Trophoblast cell (in vitro differentiated cells and primary cell): ENCODE data around the gene RAB40A.
"Not testable (repeated sequence)": the region's sequence is repeated elsewhere in the genome, so short reads cannot be mapped to it uniquely, and the experiment has no call there.

Experiments
- DNase-seq, 2 donors: peaks; one replicate each; pipeline ENCODE4 v3.0.0-alpha.2; 2016
- H2AFZ ChIP-seq: 2 replicates; pipeline ENCODE4 v1.6.1; 2013; ENCODE audit warnings: low read length, moderate library complexity, mild to moderate bottlenecking; ENCODE audit not compliant: insufficient read depth, poor library complexity
- H2AK5ac ChIP-seq: 2 replicates; pipeline ENCODE4 v1.6.1; 2013; ENCODE audit warnings: mild to moderate bottlenecking, low read length
- H2BK120ac ChIP-seq: 2 replicates; pipeline ENCODE4 v1.6.1; 2013; ENCODE audit warnings: low read length, mild to moderate bottlenecking, moderate library complexity; ENCODE audit not compliant: insufficient read depth, poor library complexity
- H2BK12ac ChIP-seq: 2 replicates; pipeline ENCODE4 v1.6.1; 2013; ENCODE audit warnings: mild to moderate bottlenecking, low read length, moderate library complexity
- H2BK5ac ChIP-seq: 2 replicates; pipeline ENCODE4 v1.6.1; 2013; ENCODE audit warnings: low read length, low read depth, moderate library complexity, mild to moderate bottlenecking; ENCODE audit not compliant: poor library complexity
- H3K14ac ChIP-seq: 2 replicates; pipeline ENCODE4 v1.6.1; 2013; ENCODE audit warnings: mild to moderate bottlenecking, low read length
- H3K18ac ChIP-seq: 2 replicates; pipeline ENCODE4 v1.6.1; 2013; ENCODE audit warnings: mild to moderate bottlenecking, low read length
- H3K23ac ChIP-seq: 2 replicates; pipeline ENCODE4 v1.6.1; 2013; ENCODE audit warnings: low read length
- H3K27ac ChIP-seq: 2 replicates; pipeline ENCODE4 v1.5.1; 2013; ENCODE audit warnings: low read depth, mild to moderate bottlenecking, inconsistent platforms, low read length, moderate library complexity
- H3K27me3 ChIP-seq: 2 replicates; pipeline ENCODE4 v1.6.1; 2013; ENCODE audit warnings: inconsistent platforms, mild to moderate bottlenecking, low read length, moderate library complexity; ENCODE audit not compliant: insufficient read depth
- H3K36me3 ChIP-seq, 2 experiments: 1 replicate in 1 of 2; 2 replicates in 1 of 2; pipeline ENCODE4 v1.6.1; 2013; ENCODE audit warnings: low read length in 2 of 2, mild to moderate bottlenecking in 2 of 2, moderate library complexity in 1 of 2; ENCODE audit not compliant: insufficient read depth in 2 of 2, control insufficient read depth in 1 of 2
- H3K4ac ChIP-seq: 2 replicates; pipeline ENCODE4 v1.6.1; 2013; ENCODE audit warnings: low read depth, mild to moderate bottlenecking, low read length, moderate library complexity
- H3K4me1 ChIP-seq, 2 experiments: 1 replicate in 1 of 2; 2 replicates in 1 of 2; pipeline ENCODE4 v1.6.1; 2013; ENCODE audit warnings: low read length in 2 of 2, mild to moderate bottlenecking in 2 of 2, moderate library complexity in 1 of 2; ENCODE audit not compliant: insufficient read depth in 2 of 2, control insufficient read depth in 1 of 2
- H3K4me2 ChIP-seq: 2 replicates; pipeline ENCODE4 v1.6.1; 2013; ENCODE audit warnings: inconsistent platforms, mild to moderate bottlenecking, low read length, moderate library complexity
- H3K4me3 ChIP-seq: 2 replicates; pipeline ENCODE4 v1.5.1; 2013; ENCODE audit warnings: mild to moderate bottlenecking, low read depth, low read length, inconsistent platforms
- H3K79me1 ChIP-seq: one replicate; pipeline ENCODE4 v1.6.1; 2013; ENCODE audit warnings: low read length
- H3K79me2 ChIP-seq: 2 replicates; pipeline ENCODE4 v1.6.1; 2013; ENCODE audit warnings: low read length, mild to moderate bottlenecking; ENCODE audit not compliant: control insufficient read depth, insufficient read depth, poor library complexity
- H3K9ac ChIP-seq: 2 replicates; pipeline ENCODE4 v1.6.1; 2013; ENCODE audit warnings: mild to moderate bottlenecking, low read length
- H3K9me3 ChIP-seq: 2 replicates; pipeline ENCODE4 v1.6.1; 2013; ENCODE audit warnings: low read depth, mild to moderate bottlenecking, control low read depth, inconsistent platforms, low read length; ENCODE audit not compliant: insufficient read depth
- H4K12ac ChIP-seq: 2 replicates; pipeline ENCODE4 v1.6.1; 2013; ENCODE audit warnings: low read depth, mild to moderate bottlenecking, low read length, moderate library complexity
- H4K8ac ChIP-seq: 2 replicates; pipeline ENCODE4 v1.6.1; 2013; ENCODE audit warnings: low read depth, mild to moderate bottlenecking, low read length, moderate library complexity
- H4K91ac ChIP-seq: one replicate; pipeline ENCODE4 v1.6.1; 2013; ENCODE audit warnings: low read depth, mild to moderate bottlenecking, low read length, moderate library complexity
- WGBS: extraction: QIAGEN DNeasy Blood & Tissue Kit; methylation state at CpG from one replicate; pipeline ENCODE4 v1.1.7; 2013; ENCODE audit warnings: missing lambda C conversion rate; ENCODE audit not compliant: insufficient read length, insufficient coverage; ENCODE audit errors: extremely low coverage; 5-methylcytosine and 5-hydroxymethylcytosine counted together

Gene RAB40A

GRCh38 chrX:103464072-103464773, 55.1 kb downstream of the RAB40A start:
- no peak overlapping the region for H3K23ac ChIP-seq
- no peak overlapping the region for H4K91ac ChIP-seq
- no peak overlapping the region for H2AFZ ChIP-seq
- no peaks in the 10 kb centered on the region for H3K79me2 ChIP-seq
- H2AK5ac ChIP-seq, result no peak overlapping the region
- H3K4me1 ChIP-seq, result no peaks in the 10 kb centered on the region
- peak; percentile 18 to 64 for DNase-seq
- H3K4me2 ChIP-seq, result no peak overlapping the region
- H3K9ac ChIP-seq, result no peak overlapping the region
- no peak overlapping the region for H3K4me3 ChIP-seq
- H2BK12ac ChIP-seq, result no peak overlapping the region
- H4K8ac ChIP-seq, result no peak overlapping the region
- H2BK120ac ChIP-seq, result peak overlapping the region; percentile 17
- no peak overlapping the region for H2BK5ac ChIP-seq
- H3K79me1 ChIP-seq, result no peaks in the 10 kb centered on the region
- H4K12ac ChIP-seq, result peak overlapping the region; percentile 12
- H3K4ac ChIP-seq, result no peak overlapping the region
- H3K36me3 ChIP-seq, result no peaks in the 10 kb centered on the region
- no peak overlapping the region for H3K14ac ChIP-seq
- H3K27me3 ChIP-seq, result no peaks in the 10 kb centered on the region
- no peak overlapping the region for H3K27ac ChIP-seq
- no peak overlapping the region for H3K18ac ChIP-seq
- no CpG with 5 or more reads among the region's 8 CpGs for WGBS
- no peaks in the 10 kb centered on the region for H3K9me3 ChIP-seq

GRCh38 chrX:103461156-103461555, 58.1 kb downstream of the RAB40A start:
- H3K18ac ChIP-seq, result no peak overlapping the region
- H3K9me3 ChIP-seq, result no peaks in the 10 kb centered on the region
- H3K79me2 ChIP-seq, result no peaks in the 10 kb centered on the region
- no peak overlapping the region for H4K12ac ChIP-seq
- H2BK120ac ChIP-seq, result no peak overlapping the region
- no peak overlapping the region for H2AFZ ChIP-seq
- H4K91ac ChIP-seq, result no peak overlapping the region
- no peak overlapping the region for H3K4me2 ChIP-seq
- H2BK12ac ChIP-seq, result no peak overlapping the region
- H4K8ac ChIP-seq, result no peak overlapping the region
- no peak overlapping the region for H3K9ac ChIP-seq
- H3K36me3 ChIP-seq, result no peaks in the 10 kb centered on the region
- no peak overlapping the region for H3K4me3 ChIP-seq
- H3K14ac ChIP-seq, result no peak overlapping the region
- no peaks in the 10 kb centered on the region for H3K4me1 ChIP-seq
- no peak overlapping the region for H2AK5ac ChIP-seq
- H3K27ac ChIP-seq, result no peak overlapping the region
- no peaks in the 10 kb centered on the region for H3K79me1 ChIP-seq
- H3K4ac ChIP-seq, result no peak overlapping the region
- DNase-seq, result no peak
- no peaks in the 10 kb centered on the region for H3K27me3 ChIP-seq
- no peak overlapping the region for H3K23ac ChIP-seq
- WGBS, result no CpG with 5 or more reads among the region's 1 CpG
- H2BK5ac ChIP-seq, result no peak overlapping the region

- not testable (repeated sequence) for H3K79me1 ChIP-seq, H2BK120ac ChIP-seq, H3K18ac ChIP-seq, H3K4me1 ChIP-seq, H4K91ac ChIP-seq, H2AK5ac ChIP-seq, H3K36me3 ChIP-seq, H2BK12ac ChIP-seq, H3K4me2 ChIP-seq, H4K8ac ChIP-seq, DNase-seq, H3K9ac ChIP-seq, H3K4ac ChIP-seq, H3K9me3 ChIP-seq, H3K27ac ChIP-seq, H4K12ac ChIP-seq, H2BK5ac ChIP-seq, H3K27me3 ChIP-seq, H2AFZ ChIP-seq, H3K4me3 ChIP-seq, H3K23ac ChIP-seq, H3K79me2 ChIP-seq, H3K14ac ChIP-seq
- WGBS, result no CpG with 5 or more reads among the region's 15 CpGs
Observed at GRCh38 chrX:103460001-103460755, 59.1 kb downstream of the RAB40A start.

- no CpG with 5 or more reads among the region's 2 CpGs for WGBS
- H3K4ac ChIP-seq, result no peak overlapping the region
- no peak overlapping the region for H3K9ac ChIP-seq
- H3K79me1 ChIP-seq, result no peaks in the 10 kb centered on the region
- H3K27me3 ChIP-seq, result no peaks in the 10 kb centered on the region
- DNase-seq, result peak in 1 of 2 donors; percentile 27
- H4K91ac ChIP-seq, result no peak overlapping the region
- H3K79me2 ChIP-seq, result no peaks in the 10 kb centered on the region
- no peak overlapping the region for H3K4me3 ChIP-seq
- no peak overlapping the region for H3K18ac ChIP-seq
- H3K14ac ChIP-seq, result no peak overlapping the region
- no peaks in the 10 kb centered on the region for H3K4me1 ChIP-seq
- H2BK120ac ChIP-seq, result no peak overlapping the region
- no peak overlapping the region for H2AK5ac ChIP-seq
- no peak overlapping the region for H3K23ac ChIP-seq
- H4K8ac ChIP-seq, result no peak overlapping the region
- no peak overlapping the region for H2AFZ ChIP-seq
- no peak overlapping the region for H3K27ac ChIP-seq
- no peak overlapping the region for H3K4me2 ChIP-seq
- no peaks in the 10 kb centered on the region for H3K9me3 ChIP-seq
- no peaks in the 10 kb centered on the region for H3K36me3 ChIP-seq
- H2BK12ac ChIP-seq, result no peak overlapping the region
- no peak overlapping the region for H4K12ac ChIP-seq
- no peak overlapping the region for H2BK5ac ChIP-seq
Observed at GRCh38 chrX:103453655-103454054, 65.6 kb downstream of the RAB40A start.
